Mesendoderm (in vitro differentiated cells): ENCODE measurements around the gene CRY1.

ENCODE experiments used
- DNase-seq: peaks from one replicate; pipeline ENCODE4 v3.0.0; 2013
- H2AK5ac ChIP-seq: 2 replicates; pipeline ENCODE4 v1.6.1; 2013; ENCODE audit warnings: low read length, inconsistent platforms
- H2BK120ac ChIP-seq: 2 replicates; pipeline ENCODE4 v1.6.1; 2013; ENCODE audit warnings: low read depth, mild to moderate bottlenecking, low read length, moderate library complexity, mixed read lengths
- H2BK15ac ChIP-seq: replicated peaks from 2 replicates; pipeline ENCODE4 v1.6.1; 2013; ENCODE audit warnings: low read depth, mild to moderate bottlenecking, moderate library complexity
- H2BK5ac ChIP-seq: 2 replicates; pipeline ENCODE4 v1.6.1; 2013; ENCODE audit warnings: low read length, inconsistent platforms
- H3K18ac ChIP-seq: 2 replicates; pipeline ENCODE4 v1.6.1; 2013; ENCODE audit warnings: mild to moderate bottlenecking, low read length, mixed read lengths
- H3K23ac ChIP-seq: one replicate; pipeline ENCODE4 v1.6.1; 2013; ENCODE audit warnings: low read length
- H3K27ac ChIP-seq: 2 replicates; pipeline ENCODE4 v1.5.1; 2013; ENCODE audit warnings: low read depth, mild to moderate bottlenecking, inconsistent platforms, low read length, moderate library complexity
- H3K27me3 ChIP-seq: 2 replicates; pipeline ENCODE4 v1.6.1; 2013; ENCODE audit warnings: low read length, control low read depth, mild to moderate bottlenecking, inconsistent platforms; ENCODE audit not compliant: insufficient read depth, poor library complexity
- H3K36me3 ChIP-seq: 2 replicates; pipeline ENCODE4 v1.6.1; 2013; ENCODE audit warnings: low read length, inconsistent platforms; ENCODE audit not compliant: control insufficient read depth, insufficient read depth
- H3K4ac ChIP-seq: one replicate; pipeline ENCODE4 v1.6.1; 2013; ENCODE audit warnings: low read depth, mild to moderate bottlenecking, low read length, moderate library complexity
- H3K4me1 ChIP-seq: 2 replicates; pipeline ENCODE4 v1.6.1; 2013; ENCODE audit warnings: low read depth, low read length, inconsistent platforms; ENCODE audit not compliant: control insufficient read depth
- H3K4me2 ChIP-seq: 2 replicates; pipeline ENCODE4 v1.6.1; 2013; ENCODE audit warnings: low read length
- H3K4me3 ChIP-seq: 2 replicates; pipeline ENCODE4 v1.5.1; 2013; ENCODE audit warnings: mild to moderate bottlenecking, low read length
- H3K56ac ChIP-seq: one replicate; pipeline ENCODE4 v1.6.1; 2013; ENCODE audit warnings: low read length
- H3K79me1 ChIP-seq: 2 replicates; pipeline ENCODE4 v1.6.1; 2013; ENCODE audit warnings: low read length, inconsistent platforms
- H3K79me2 ChIP-seq: 2 replicates; pipeline ENCODE4 v1.6.1; 2013; ENCODE audit warnings: mild to moderate bottlenecking, low read length; ENCODE audit not compliant: control insufficient read depth, insufficient read depth
- H3K9ac ChIP-seq: 2 replicates; pipeline ENCODE4 v1.6.1; 2013; ENCODE audit warnings: low read length, inconsistent platforms
- H4K5ac ChIP-seq: one replicate; pipeline ENCODE4 v1.6.1; 2013; ENCODE audit warnings: low read length
- H4K8ac ChIP-seq: one replicate; pipeline ENCODE4 v1.6.1; 2013; ENCODE audit warnings: low read depth, mild to moderate bottlenecking, control low read depth, low read length, moderate library complexity
- WGBS: extraction: QIAGEN DNeasy Blood & Tissue Kit; methylation state at CpG from one replicate; pipeline ENCODE4 v1.1.7; 2013; ENCODE audit warnings: low lambda C conversion rate, missing lambda C conversion rate; ENCODE audit not compliant: insufficient coverage; ENCODE audit errors: extremely low coverage; 5-methylcytosine and 5-hydroxymethylcytosine counted together

CRY1 gene

GRCh38 chr12:107053709-107054108 is 39.6 kb downstream of the CRY1 start:
- H2BK5ac ChIP-seq = no peak overlapping the region
- H3K27ac ChIP-seq = no peak overlapping the region
- H3K4ac ChIP-seq = no peak overlapping the region
- no peak overlapping the region for H2BK15ac ChIP-seq
- no peak overlapping the region for H3K9ac ChIP-seq
- H2AK5ac ChIP-seq = no peak overlapping the region
- no peak overlapping the region for H4K8ac ChIP-seq
- H4K5ac ChIP-seq = no peak overlapping the region
- no peak for DNase-seq
- no peak overlapping the region for H3K4me3 ChIP-seq
- no peak overlapping the region for H3K23ac ChIP-seq
- no peak overlapping the region for H3K56ac ChIP-seq
- H2BK120ac ChIP-seq = no peak overlapping the region
- no peaks in the 10 kb centered on the region for H3K79me1 ChIP-seq
- no CpG with 5 or more reads among the region's 2 CpGs for WGBS
- no peaks in the 10 kb centered on the region for H3K27me3 ChIP-seq
- no peaks in the 10 kb centered on the region for H3K4me1 ChIP-seq
- H3K36me3 ChIP-seq = no peaks in the 10 kb centered on the region
- H3K18ac ChIP-seq = no peak overlapping the region
- no peak overlapping the region for H3K4me2 ChIP-seq
- H3K79me2 ChIP-seq = peaks cover 2% of the 10 kb centered on the region

GRCh38 chr12:107045186-107045585 is 48.2 kb downstream of the CRY1 start:
- H3K18ac ChIP-seq = no peak overlapping the region
- no peak overlapping the region for H3K4ac ChIP-seq
- no peak overlapping the region for H3K56ac ChIP-seq
- no peak for DNase-seq
- no peaks in the 10 kb centered on the region for H3K4me1 ChIP-seq
- H2BK120ac ChIP-seq = no peak overlapping the region
- no peak overlapping the region for H3K4me3 ChIP-seq
- H4K8ac ChIP-seq = no peak overlapping the region
- peaks cover 5% of the 10 kb centered on the region for H3K79me2 ChIP-seq
- no CpG with 5 or more reads among the region's 5 CpGs for WGBS
- H2AK5ac ChIP-seq = no peak overlapping the region
- H4K5ac ChIP-seq = no peak overlapping the region
- H3K27ac ChIP-seq = no peak overlapping the region
- H3K36me3 ChIP-seq = no peaks in the 10 kb centered on the region
- no peak overlapping the region for H3K9ac ChIP-seq
- H3K27me3 ChIP-seq = no peaks in the 10 kb centered on the region
- H3K79me1 ChIP-seq = peaks cover 16% of the 10 kb centered on the region
- H2BK15ac ChIP-seq = no peak overlapping the region
- no peak overlapping the region for H2BK5ac ChIP-seq
- H3K4me2 ChIP-seq = no peak overlapping the region
- no peak overlapping the region for H3K23ac ChIP-seq

- peaks cover 16% of the 10 kb centered on the region for H3K79me1 ChIP-seq
- peaks cover 5% of the 10 kb centered on the region for H3K79me2 ChIP-seq
- no peak overlapping the region for H4K8ac ChIP-seq
- H3K4ac ChIP-seq = no peak overlapping the region
- H3K18ac ChIP-seq = no peak overlapping the region
- H3K4me3 ChIP-seq = no peak overlapping the region
- no peak overlapping the region for H3K56ac ChIP-seq
- H3K27ac ChIP-seq = no peak overlapping the region
- WGBS = no CpG with 5 or more reads among the region's 8 CpGs
- no peak for DNase-seq
- H3K36me3 ChIP-seq = no peaks in the 10 kb centered on the region
- no peak overlapping the region for H2AK5ac ChIP-seq
- H2BK120ac ChIP-seq = no peak overlapping the region
- no peaks in the 10 kb centered on the region for H3K4me1 ChIP-seq
- H3K4me2 ChIP-seq = no peak overlapping the region
- H2BK5ac ChIP-seq = no peak overlapping the region
- no peak overlapping the region for H3K9ac ChIP-seq
- no peak overlapping the region for H3K23ac ChIP-seq
- H4K5ac ChIP-seq = no peak overlapping the region
- H3K27me3 ChIP-seq = no peaks in the 10 kb centered on the region
- no peak overlapping the region for H2BK15ac ChIP-seq
These were observed 50.5 kb downstream of the CRY1 start for GRCh38 chr12:107042801-107043200.

GRCh38 chr12:107035733-107036132 is 57.6 kb downstream of the CRY1 start:
- Histone ChIP-seq H3K56ac (no peak overlapping the region), H2BK15ac (no peak overlapping the region), H3K79me1 (peaks cover 5% of the 10 kb centered on the region), H3K79me2 (peaks cover 3% of the 10 kb centered on the region), H3K27ac (no peak overlapping the region), H3K4ac (no peak overlapping the region), H3K4me2 (no peak overlapping the region), H2AK5ac (no peak overlapping the region), H4K5ac (no peak overlapping the region), H3K36me3 (no peaks in the 10 kb centered on the region), H3K4me1 (no peaks in the 10 kb centered on the region), H3K23ac (no peak overlapping the region), H2BK5ac (no peak overlapping the region), H2BK120ac (no peak overlapping the region), H3K4me3 (no peak overlapping the region), H3K9ac (no peak overlapping the region), H3K18ac (no peak overlapping the region), H3K27me3 (no peaks in the 10 kb centered on the region), H4K8ac (no peak overlapping the region)
- DNase-seq = no peak
- no CpG with 5 or more reads among the region's 2 CpGs for WGBS

GRCh38 chr12:107033758-107034739 is 59.3 kb downstream of the CRY1 start:
- Histone ChIP-seq H3K4me1 (no peaks in the 10 kb centered on the region), H3K4ac (no peak overlapping the region), H2BK15ac (no peak overlapping the region), H3K79me1 (peaks cover 5% of the 10 kb centered on the region), H3K23ac (no peak overlapping the region), H3K36me3 (no peaks in the 10 kb centered on the region), H3K4me3 (no peak overlapping the region), H3K27ac (no peak overlapping the region), H3K18ac (no peak overlapping the region), H3K27me3 (no peaks in the 10 kb centered on the region), H4K5ac (no peak overlapping the region), H3K9ac (no peak overlapping the region), H3K4me2 (no peak overlapping the region), H2BK5ac (no peak overlapping the region), H3K56ac (no peak overlapping the region), H3K79me2 (peaks cover 3% of the 10 kb centered on the region), H2BK120ac (no peak overlapping the region), H2AK5ac (no peak overlapping the region), H4K8ac (no peak overlapping the region)
- no CpG with 5 or more reads among the region's 9 CpGs for WGBS
- DNase-seq = no peak
